SK-N-SH treated with all-trans-retinoic acid at 6 μM for 48 hours (cell line): ENCODE data around the gene HCN4.

ENCODE experiments used
- BACH2 ChIP-seq: fragments of 250-450 bp; sonication (Bioruptor Pico); IDR thresholded peaks from 2 replicates; pipeline ENCODE4 v1.9.0; 2021; ENCODE audit warnings: mild to moderate bottlenecking, borderline replicate concordance
- ISL1 ChIP-seq: fragments of 250-450 bp; sonication (Bioruptor Pico); IDR thresholded peaks from 2 replicates; pipeline ENCODE4 v2.1.2; 2022; ENCODE audit warnings: mild to moderate bottlenecking, moderate library complexity
- PATZ1 ChIP-seq: fragments of 250-450 bp; sonication (Bioruptor Pico); IDR thresholded peaks from 2 replicates; pipeline ENCODE4 v1.8.0; 2020; ENCODE audit warnings: mild to moderate bottlenecking, moderate library complexity, borderline replicate concordance
- RARB ChIP-seq: fragments of 250-450 bp; sonication (Bioruptor Pico); IDR thresholded peaks from 2 replicates; pipeline ENCODE4 v1.8.0; 2021; ENCODE audit warnings: mild to moderate bottlenecking, moderate library complexity
- SNAI2 ChIP-seq: fragments of 250-450 bp; sonication (Bioruptor Pico); IDR thresholded peaks from 2 replicates; pipeline ENCODE4 v1.5.0; 2020; ENCODE audit warnings: mild to moderate bottlenecking, moderate library complexity
- ZFP30 ChIP-seq: fragments of 450-650 bp; formaldehyde crosslinking; IDR thresholded peaks from 2 replicates; pipeline ENCODE4 v1.5.0; 2022; ENCODE audit warnings: mild to moderate bottlenecking, moderate library complexity
- ZNF70 ChIP-seq: fragments of 450-650 bp; formaldehyde crosslinking; IDR thresholded peaks from 2 replicates; pipeline ENCODE4 v1.5.0; 2020; ENCODE audit warnings: mild to moderate bottlenecking, moderate library complexity
- ZNF8 ChIP-seq: fragments of 450-650 bp; formaldehyde crosslinking; IDR thresholded peaks from 2 replicates; pipeline ENCODE4 v1.5.0; 2020; ENCODE audit warnings: mild to moderate bottlenecking, moderate library complexity
- TF ChIP-seq, protein P1 (sequence below): fragments of 250-450 bp; sonication (Bioruptor Pico); IDR thresholded peaks from 2 replicates; pipeline ENCODE4 v1.5.1; 2020; ENCODE audit warnings: low read depth, mild to moderate bottlenecking, moderate library complexity
- TF ChIP-seq, protein P2 (sequence below): fragments of 250-450 bp; sonication (Bioruptor Pico); IDR thresholded peaks from 2 replicates; pipeline ENCODE4 v1.5.0; 2020; ENCODE audit warnings: mild to moderate bottlenecking, moderate library complexity

DNA sequence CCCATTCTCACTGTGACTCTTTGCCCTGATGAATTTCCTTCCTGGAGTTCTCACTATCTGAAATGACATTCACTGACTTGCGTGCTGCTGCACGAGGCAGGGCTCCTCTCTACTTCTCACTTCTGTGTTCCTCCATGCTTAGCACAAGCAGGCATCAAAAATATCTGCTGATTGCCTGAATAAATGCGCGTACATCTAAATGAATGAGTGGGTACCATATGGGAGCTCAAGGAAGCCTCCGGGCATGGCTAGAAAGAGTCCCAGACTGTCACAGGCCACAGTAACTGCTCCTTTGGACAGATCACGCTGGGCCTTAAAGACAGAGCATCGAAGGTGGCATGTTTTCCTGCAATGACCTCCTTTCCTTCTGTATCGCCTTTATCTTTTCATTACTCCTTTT, 31.6 kb downstream of the HCN4 start:
- TF ChIP-seq RARB (CRISPR knock-in tag): no peak
- no peak for TF ChIP-seq ISL1 (CRISPR knock-in tag)
- TF ChIP-seq, protein P1, sequence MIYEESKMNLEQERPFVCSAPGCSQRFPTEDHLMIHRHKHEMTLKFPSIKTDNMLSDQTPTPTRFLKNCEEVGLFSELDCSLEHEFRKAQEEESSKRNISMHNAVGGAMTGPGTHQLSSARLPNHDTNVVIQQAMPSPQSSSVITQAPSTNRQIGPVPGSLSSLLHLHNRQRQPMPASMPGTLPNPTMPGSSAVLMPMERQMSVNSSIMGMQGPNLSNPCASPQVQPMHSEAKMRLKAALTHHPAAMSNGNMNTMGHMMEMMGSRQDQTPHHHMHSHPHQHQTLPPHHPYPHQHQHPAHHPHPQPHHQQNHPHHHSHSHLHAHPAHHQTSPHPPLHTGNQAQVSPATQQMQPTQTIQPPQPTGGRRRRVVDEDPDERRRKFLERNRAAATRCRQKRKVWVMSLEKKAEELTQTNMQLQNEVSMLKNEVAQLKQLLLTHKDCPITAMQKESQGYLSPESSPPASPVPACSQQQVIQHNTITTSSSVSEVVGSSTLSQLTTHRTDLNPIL (CRISPR knock-in tag): no peak
- no peak for TF ChIP-seq ZNF70 (CRISPR knock-in tag)
- TF ChIP-seq, protein P2, sequence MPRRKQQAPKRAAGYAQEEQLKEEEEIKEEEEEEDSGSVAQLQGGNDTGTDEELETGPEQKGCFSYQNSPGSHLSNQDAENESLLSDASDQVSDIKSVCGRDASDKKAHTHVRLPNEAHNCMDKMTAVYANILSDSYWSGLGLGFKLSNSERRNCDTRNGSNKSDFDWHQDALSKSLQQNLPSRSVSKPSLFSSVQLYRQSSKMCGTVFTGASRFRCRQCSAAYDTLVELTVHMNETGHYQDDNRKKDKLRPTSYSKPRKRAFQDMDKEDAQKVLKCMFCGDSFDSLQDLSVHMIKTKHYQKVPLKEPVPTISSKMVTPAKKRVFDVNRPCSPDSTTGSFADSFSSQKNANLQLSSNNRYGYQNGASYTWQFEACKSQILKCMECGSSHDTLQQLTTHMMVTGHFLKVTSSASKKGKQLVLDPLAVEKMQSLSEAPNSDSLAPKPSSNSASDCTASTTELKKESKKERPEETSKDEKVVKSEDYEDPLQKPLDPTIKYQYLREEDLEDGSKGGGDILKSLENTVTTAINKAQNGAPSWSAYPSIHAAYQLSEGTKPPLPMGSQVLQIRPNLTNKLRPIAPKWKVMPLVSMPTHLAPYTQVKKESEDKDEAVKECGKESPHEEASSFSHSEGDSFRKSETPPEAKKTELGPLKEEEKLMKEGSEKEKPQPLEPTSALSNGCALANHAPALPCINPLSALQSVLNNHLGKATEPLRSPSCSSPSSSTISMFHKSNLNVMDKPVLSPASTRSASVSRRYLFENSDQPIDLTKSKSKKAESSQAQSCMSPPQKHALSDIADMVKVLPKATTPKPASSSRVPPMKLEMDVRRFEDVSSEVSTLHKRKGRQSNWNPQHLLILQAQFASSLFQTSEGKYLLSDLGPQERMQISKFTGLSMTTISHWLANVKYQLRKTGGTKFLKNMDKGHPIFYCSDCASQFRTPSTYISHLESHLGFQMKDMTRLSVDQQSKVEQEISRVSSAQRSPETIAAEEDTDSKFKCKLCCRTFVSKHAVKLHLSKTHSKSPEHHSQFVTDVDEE (CRISPR knock-in tag): no peak
- TF ChIP-seq BACH2 (CRISPR knock-in tag): no peak
- no peak for TF ChIP-seq PATZ1
- no peak for TF ChIP-seq SNAI2 (CRISPR knock-in tag)
- no peak for TF ChIP-seq ZNF8 (CRISPR knock-in tag)
- no peak for TF ChIP-seq ZFP30 (CRISPR knock-in tag)
